Measurements from ENCODE around the gene AATF. TPM values are rescaled to one million over a fixed set of nuclear protein-coding genes. Genes with fewer than 3 reads are reported as not detected.

AATF gene
- total RNA-seq, 2 experiments from 2014 or later = 40.3 to 40.8 TPM

GRCh38 chr17:36901506-36901905 is 47.2 kb upstream of the AATF start:
- H3K4me1 ChIP-seq (ENCODE audit: insufficient read depth, low read length) = no peaks in the 10 kb centered on the region
- Mint-ChIP-seq H3K9me3 (no peaks in the 10 kb centered on the region), H3K4me1 (ENCODE audit: low read depth) (no peaks in the 10 kb centered on the region), H3K4me3 (no peak overlapping the region), H3K27me3 (peaks cover 30% of the 10 kb centered on the region), H3K36me3 (ENCODE audit: low read depth) (no peaks in the 10 kb centered on the region), H3K27ac (no peak overlapping the region)
- no peak overlapping the region for H3K4me3 ChIP-seq (ENCODE audit: low read length)
- intact Hi-C loops (cut with DNase I, micrococcal nuclease) = no loop called here
- no peak overlapping the region for H3K27ac ChIP-seq (ENCODE audit: low read depth in 1 of 2, low read length in 2 of 2)
- ChIA-PET CTCF (no interaction called here), POLR2A (no interaction called here)
- H3K9me3 ChIP-seq (ENCODE audit: control insufficient read depth in 1 of 2, insufficient read depth in 1 of 2, low read length in 2 of 2) = no peaks in the 10 kb centered on the region
- H3K27me3 ChIP-seq (ENCODE audit: control insufficient read depth in 1 of 2, insufficient read depth in 2 of 2, low read length in 2 of 2) = peaks cover 0 to 6% of the 10 kb centered on the region in 2 experiments
- ATAC-seq (ENCODE audit: poor library complexity) (no peak), DNase-seq (no peak)
- no peaks in the 10 kb centered on the region for H3K36me3 ChIP-seq (ENCODE audit: insufficient read depth, low read length)
- TF ChIP-seq CTCF (IDR thresholded peaks at IDR 0.05) = no peak

- no peaks in the 10 kb centered on the region for H3K36me3 Mint-ChIP-seq (ENCODE audit: low read depth)
- peaks cover 7 to 10% of the 10 kb centered on the region in 2 experiments for H3K27me3 ChIP-seq (ENCODE audit: control insufficient read depth in 1 of 2, insufficient read depth in 2 of 2, low read length in 2 of 2)
- intact Hi-C loops (cut with DNase I, micrococcal nuclease) = no loop called here
- no peak overlapping the region for H3K27ac Mint-ChIP-seq
- ChIA-PET CTCF (no interaction called here), POLR2A (no interaction called here)
- ATAC-seq (ENCODE audit: poor library complexity) (no peak), DNase-seq (no peak)
- peaks cover 56% of the 10 kb centered on the region for H3K27me3 Mint-ChIP-seq
- no peak overlapping the region for H3K27ac ChIP-seq (ENCODE audit: low read depth in 1 of 2, low read length in 2 of 2)
- TF ChIP-seq CTCF (IDR thresholded peaks at IDR 0.05) = no peak
- H3K4me1 ChIP-seq (ENCODE audit: insufficient read depth, low read length) = no peaks in the 10 kb centered on the region
- H3K4me3 Mint-ChIP-seq = no peak overlapping the region
- no peaks in the 10 kb centered on the region for H3K36me3 ChIP-seq (ENCODE audit: insufficient read depth, low read length)
- H3K4me3 ChIP-seq (ENCODE audit: low read length) = no peak overlapping the region
- no peaks in the 10 kb centered on the region for H3K9me3 Mint-ChIP-seq
- no peaks in the 10 kb centered on the region for H3K4me1 Mint-ChIP-seq (ENCODE audit: low read depth)
- H3K9me3 ChIP-seq (ENCODE audit: control insufficient read depth in 1 of 2, insufficient read depth in 1 of 2, low read length in 2 of 2) = no peaks in the 10 kb centered on the region
These were observed 41.3 kb upstream of the AATF start for GRCh38 chr17:36907407-36907806.

- no peaks in the 10 kb centered on the region for H3K9me3 ChIP-seq (ENCODE audit: control insufficient read depth in 1 of 2, insufficient read depth in 1 of 2, low read length in 2 of 2)
- POLR2A ChIA-PET = no interaction called here
- no peak overlapping the region for H3K4me3 ChIP-seq (ENCODE audit: low read length)
- CTCF ChIA-PET = no interaction called here
- peaks cover 9 to 14% of the 10 kb centered on the region in 2 experiments for H3K27me3 ChIP-seq (ENCODE audit: control insufficient read depth in 1 of 2, insufficient read depth in 2 of 2, low read length in 2 of 2)
- intact Hi-C loops (cut with DNase I, micrococcal nuclease) = no loop called here
- ATAC-seq (ENCODE audit: poor library complexity) (no peak), DNase-seq (no peak)
- no peaks in the 10 kb centered on the region for H3K36me3 ChIP-seq (ENCODE audit: insufficient read depth, low read length)
- no peaks in the 10 kb centered on the region for H3K4me1 ChIP-seq (ENCODE audit: insufficient read depth, low read length)
- TF ChIP-seq CTCF (IDR thresholded peaks at IDR 0.05) = no peak
- H3K9me3 Mint-ChIP-seq = no peaks in the 10 kb centered on the region
- no peaks in the 10 kb centered on the region for H3K36me3 Mint-ChIP-seq (ENCODE audit: low read depth)
- H3K4me3 Mint-ChIP-seq = no peak overlapping the region
- no peaks in the 10 kb centered on the region for H3K4me1 Mint-ChIP-seq (ENCODE audit: low read depth)
- no peak overlapping the region for H3K27ac ChIP-seq (ENCODE audit: low read depth in 1 of 2, low read length in 2 of 2)
- H3K27ac Mint-ChIP-seq = no peak overlapping the region
- H3K27me3 Mint-ChIP-seq = peaks cover 53% of the 10 kb centered on the region
These were observed 38.2 kb upstream of the AATF start for GRCh38 chr17:36910513-36910912.
